ENCODE results near the gene B4GALT2. TPM values are rescaled to one million over a fixed set of nuclear protein-coding genes. Genes with fewer than 3 reads are reported as not detected.

Gene B4GALT2
- total and polyA plus RNA-seq, 9 donors = 11.9 to 51.3 (median 28.8) TPM

GRCh38 chr1:43984855-43985254 lies 5.8 kb downstream of the B4GALT2 start:
- no peaks in the 10 kb centered on the region for H3K27me3 ChIP-seq
- no peaks in the 10 kb centered on the region for H3K9me3 ChIP-seq
- H3K4me1 ChIP-seq (ENCODE audit: insufficient read depth) = peaks cover under 1% of the 10 kb centered on the region
- no peak for DNase-seq
- TF ChIP-seq POLR2A (IDR thresholded peaks at IDR 0.05) = no peak
- TF ChIP-seq EP300 (IDR thresholded peaks at IDR 0.05) = no peak
- TF ChIP-seq CTCF (IDR thresholded peaks at IDR 0.05) = no peak
- no peaks in the 10 kb centered on the region for H3K36me3 ChIP-seq
- H3K27ac ChIP-seq = no peak overlapping the region
- 88 to 91% (median 90%) methylated on average over 16 of the region's 16 CpGs for WGBS, 3 donors
- intact Hi-C loops (cut with DNase I) = no loop called here
- H3K4me3 ChIP-seq = no peak overlapping the region

- TF ChIP-seq POLR2A (IDR thresholded peaks at IDR 0.05) (no peak), CTCF (IDR thresholded peaks at IDR 0.05) (no peak), EP300 (IDR thresholded peaks at IDR 0.05) (no peak)
- intact Hi-C loops (cut with DNase I) = no loop called here
- Histone ChIP-seq H3K36me3 (no peaks in the 10 kb centered on the region), H3K9me3 (no peaks in the 10 kb centered on the region), H3K4me3 (no peak overlapping the region), H3K27me3 (no peaks in the 10 kb centered on the region), H3K4me1 (ENCODE audit: insufficient read depth) (no peaks in the 10 kb centered on the region), H3K27ac (no peak overlapping the region)
- 65 to 72% (median 65%) methylated on average over 4 of the region's 4 CpGs for WGBS, 3 donors
- no peak for DNase-seq
Observed at GRCh38 chr1:43985984-43986595, 7.1 kb downstream of the B4GALT2 start.

GRCh38 chr1:43986712-43987111 lies 7.7 kb downstream of the B4GALT2 start:
- Histone ChIP-seq H3K27ac (no peak overlapping the region), H3K9me3 (no peaks in the 10 kb centered on the region), H3K4me3 (no peak overlapping the region), H3K36me3 (no peaks in the 10 kb centered on the region), H3K4me1 (ENCODE audit: insufficient read depth) (no peaks in the 10 kb centered on the region), H3K27me3 (no peaks in the 10 kb centered on the region)
- intact Hi-C loops (cut with DNase I) = no loop called here
- DNase-seq = no peak
- TF ChIP-seq POLR2A (IDR thresholded peaks at IDR 0.05) (no peak), CTCF (IDR thresholded peaks at IDR 0.05) (no peak), EP300 (IDR thresholded peaks at IDR 0.05) (no peak)
- WGBS, 3 donors = 61 to 77% (median 72%) methylated on average over 6 of the region's 6 CpGs

GRCh38 chr1:43987159-43987902 lies 8.3 kb downstream of the B4GALT2 start:
- no peaks in the 10 kb centered on the region for H3K36me3 ChIP-seq
- H3K9me3 ChIP-seq = no peaks in the 10 kb centered on the region
- no peak overlapping the region for H3K4me3 ChIP-seq
- no peak for TF ChIP-seq EP300 (IDR thresholded peaks at IDR 0.05)
- TF ChIP-seq CTCF (IDR thresholded peaks at IDR 0.05) = no peak
- no peak for TF ChIP-seq POLR2A (IDR thresholded peaks at IDR 0.05)
- DNase-seq = no peak
- H3K4me1 ChIP-seq (ENCODE audit: insufficient read depth) = peaks cover 1% of the 10 kb centered on the region
- intact Hi-C loops (cut with DNase I) = no loop called here
- WGBS, 3 donors = 72 to 78% (median 76%) methylated on average over 6 of the region's 6 CpGs
- H3K27ac ChIP-seq = no peak overlapping the region
- no peaks in the 10 kb centered on the region for H3K27me3 ChIP-seq
